ENCODE measurements around the gene SLC38A10.

GRCh38 chr17:81285179-81285878 lies 9.8 kb downstream of the SLC38A10 start:
- TF ChIP-seq CTCF (IDR thresholded peaks at IDR 0.05 in 2 of 3, conservative IDR thresholded peaks at IDR 0.05 in 1 of 3; ENCODE audit: control insufficient read depth in 2 of 3, extremely low read depth in 1 of 3, insufficient read depth in 1 of 3, low read depth in 3 of 3, low read length in 3 of 3) (no peak), EP300 (IDR thresholded peaks at IDR 0.05; ENCODE audit: borderline replicate concordance in 1 of 2, control insufficient read depth in 1 of 2, low read depth in 2 of 2, low read length in 2 of 2) (no peak), CREM (IDR thresholded peaks at IDR 0.05; ENCODE audit: low read depth) (no peak), POLR2AphosphoS5 (IDR thresholded peaks at IDR 0.05; ENCODE audit: low read length) (peak; percentile 81), NRF1 (conservative IDR thresholded peaks at IDR 0.05; ENCODE audit: low read depth, low read length) (no peak), REST (IDR thresholded peaks at IDR 0.05; ENCODE audit: low read depth, low read length) (no peak), JUND (IDR thresholded peaks at IDR 0.05; ENCODE audit: low read depth, low read length) (no peak), POLR2A (IDR thresholded peaks at IDR 0.05; ENCODE audit: low read depth, low read length) (peak; percentile 85)
